GM18951 (cell line): Measurements from ENCODE around the gene SEMA3G.
A peak's percentile ranks its signal among the peaks of the same experiment; 100 is the strongest.

Experiments
- POLR2A ChIP-seq: IDR thresholded peaks from 4 replicates; pipeline ENCODE4 v1.6.1; 2011; ENCODE audit warnings: mild to moderate bottlenecking; ENCODE audit not compliant: insufficient read length, insufficient read depth; ENCODE audit errors: extremely low read depth
- in situ Hi-C: fragments of 300-500 bp; cut with MboI; formaldehyde crosslinking; loops from one replicate; pipeline ENCODE4 v1.12.0; 2022; ENCODE audit warnings: low sequenced_read_pairs, mixed read lengths, inconsistent platforms; ENCODE audit not compliant: unreplicated experiment

The SEMA3G gene

DNA sequence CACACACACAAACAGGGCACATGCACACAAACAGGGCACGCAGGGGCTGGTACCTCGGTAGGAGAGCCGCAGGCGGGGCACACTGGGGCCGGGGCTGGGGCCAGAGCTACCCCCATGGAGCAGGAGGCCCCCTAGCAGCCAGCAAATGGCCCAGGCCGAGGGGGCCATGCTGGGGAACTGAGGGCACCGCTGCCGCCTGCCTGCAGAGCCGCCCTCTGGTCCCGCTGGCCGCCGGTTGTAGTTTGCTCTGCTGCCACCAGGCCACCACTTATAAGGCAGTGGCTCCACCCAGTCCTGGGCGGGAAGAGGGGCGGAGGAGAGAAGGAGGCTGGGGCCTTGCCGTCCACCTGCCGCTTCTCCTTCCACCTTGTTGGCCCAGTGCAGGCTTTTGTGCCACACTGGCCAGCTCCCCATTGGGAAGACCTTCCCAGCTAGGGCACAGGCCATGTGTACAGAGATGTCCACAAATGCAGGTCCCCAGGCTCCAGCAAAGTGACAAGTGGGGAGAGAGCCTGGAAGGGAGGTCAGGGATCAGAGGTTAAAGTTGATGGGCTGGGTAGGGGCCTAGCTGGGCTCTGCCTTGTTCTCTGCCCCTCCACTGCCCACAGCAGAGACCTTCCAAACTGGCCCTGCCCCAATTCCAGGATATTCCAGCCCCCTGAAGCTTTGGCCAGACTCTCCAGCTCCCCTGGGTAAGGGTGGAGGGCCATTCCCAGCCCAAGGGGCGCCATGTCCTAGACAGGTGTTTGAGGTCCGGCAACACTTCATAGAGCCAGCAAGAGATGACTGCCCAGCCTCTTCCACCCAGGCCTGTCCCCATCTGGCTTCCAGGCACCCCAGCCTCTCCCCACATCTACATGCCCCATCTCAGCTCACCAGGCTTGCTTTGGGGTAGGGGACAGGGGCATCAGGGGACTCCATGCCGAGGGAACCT is at the start of gene SEMA3G:
TSS of gene SEMA3G (minus strand) at position 244 of the 934 bp plus-strand sequence. CDS start at position 168, 76 bp downstream.
- in situ Hi-C loops: no loop called here
- peak; percentile 33 for TF ChIP-seq POLR2A

DNA sequence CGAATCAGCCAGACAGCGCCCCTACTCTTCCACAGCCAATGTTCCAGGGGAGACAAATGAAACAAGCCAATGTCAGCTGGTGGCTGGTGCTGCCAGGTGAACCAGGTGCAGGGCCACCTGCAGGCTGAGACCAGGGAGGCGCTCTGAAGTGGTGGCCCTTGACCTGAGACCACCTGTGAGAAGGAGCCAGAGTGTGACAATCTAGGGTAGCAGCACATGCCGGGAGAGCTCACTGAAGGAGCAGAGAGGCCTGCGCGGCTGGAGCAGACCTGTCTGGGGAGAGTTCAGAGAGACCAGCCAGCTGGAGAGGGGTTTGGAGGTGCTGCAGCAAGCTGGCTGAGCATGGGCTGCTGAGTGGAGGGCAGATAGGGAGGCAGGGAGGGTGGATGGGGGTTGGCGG is 49.5 kb upstream of the SEMA3G start:
- no peak for TF ChIP-seq POLR2A
- in situ Hi-C loops: no loop called here

DNA sequence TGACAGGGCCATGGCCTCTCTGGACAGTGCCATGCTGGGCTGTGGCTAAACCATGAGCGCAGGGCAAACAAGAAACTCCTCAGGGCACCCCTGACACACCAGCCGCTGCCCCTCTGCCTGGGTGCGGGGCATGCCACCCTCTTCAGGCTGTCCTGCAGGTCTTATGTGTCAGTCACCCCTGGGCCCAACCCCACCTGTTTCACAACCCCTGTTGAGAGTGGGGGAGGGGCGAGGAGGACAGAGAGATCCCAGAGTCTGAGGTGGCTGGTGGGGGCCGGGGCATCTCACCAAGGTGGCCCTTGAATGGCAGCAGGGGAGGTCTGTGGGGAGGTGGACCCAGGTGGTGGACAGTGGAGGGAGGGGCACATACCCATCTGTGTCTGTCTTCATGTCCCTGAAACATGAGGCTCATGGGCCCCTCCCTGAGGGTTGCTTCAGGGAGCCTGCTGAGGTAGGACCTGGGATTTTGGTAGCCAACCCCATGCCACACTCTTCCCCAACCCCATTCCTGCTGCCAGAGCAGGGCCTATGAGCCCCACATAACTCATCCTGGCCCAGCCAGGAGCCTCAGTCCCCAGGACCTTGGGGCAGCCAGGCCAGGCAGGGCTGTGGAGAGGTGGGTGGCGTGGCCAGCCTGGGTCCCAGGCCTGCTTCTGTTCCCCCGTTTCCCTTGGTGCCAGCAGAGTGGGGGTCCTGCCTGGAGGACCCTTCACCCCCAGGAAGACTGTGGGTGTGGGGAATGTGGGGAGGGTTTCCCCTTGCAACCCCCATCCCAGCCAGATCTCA is 48.5 kb upstream of the SEMA3G start:
- in situ Hi-C loops: no loop called here
- TF ChIP-seq POLR2A: no peak

DNA sequence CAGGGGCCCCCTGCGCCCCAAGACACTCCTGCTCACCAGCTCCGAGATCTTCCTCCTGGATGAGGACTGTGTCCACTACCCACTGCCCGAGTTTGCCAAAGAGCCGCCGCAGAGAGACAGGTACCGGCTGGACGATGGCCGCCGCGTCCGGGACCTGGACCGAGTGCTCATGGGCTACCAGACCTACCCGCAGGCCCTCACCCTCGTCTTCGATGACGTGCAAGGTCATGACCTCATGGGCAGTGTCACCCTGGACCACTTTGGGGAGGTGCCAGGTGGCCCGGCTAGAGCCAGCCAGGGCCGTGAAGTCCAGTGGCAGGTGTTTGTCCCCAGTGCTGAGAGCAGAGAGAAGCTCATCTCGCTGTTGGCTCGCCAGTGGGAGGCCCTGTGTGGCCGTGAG is 47.2 kb upstream of the SEMA3G start:
- no peak for TF ChIP-seq POLR2A
- in situ Hi-C loops: no loop called here

DNA sequence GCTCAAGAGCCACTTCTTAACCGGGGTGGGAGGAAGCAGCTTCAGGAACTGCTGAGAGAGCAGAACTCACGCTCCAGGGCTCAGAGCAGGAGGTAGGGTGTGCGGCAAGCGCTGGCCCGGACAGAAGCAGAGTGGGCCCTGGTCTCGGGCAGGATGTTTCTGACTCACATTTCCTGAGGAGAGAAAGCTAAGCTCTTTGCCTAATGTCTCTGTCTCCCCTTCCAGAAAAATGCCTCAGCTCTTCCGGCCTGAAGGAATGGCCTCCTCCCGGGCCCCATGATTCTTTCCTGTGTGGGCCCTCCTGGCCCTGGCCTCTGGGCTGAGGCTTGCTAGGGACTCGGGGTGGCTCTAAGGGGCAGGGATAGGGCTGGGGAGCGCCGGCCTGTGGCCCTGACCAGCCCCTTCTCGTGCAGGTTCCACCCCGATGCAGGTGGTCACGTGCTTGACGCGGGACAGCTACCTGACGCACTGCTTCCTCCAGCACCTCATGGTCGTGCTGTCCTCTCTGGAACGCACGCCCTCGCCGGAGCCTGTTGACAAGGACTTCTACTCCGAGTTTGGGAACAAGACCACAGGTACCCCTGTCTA is 46.1 kb upstream of the SEMA3G start:
- no peak for TF ChIP-seq POLR2A
- in situ Hi-C loops: no loop called here

DNA sequence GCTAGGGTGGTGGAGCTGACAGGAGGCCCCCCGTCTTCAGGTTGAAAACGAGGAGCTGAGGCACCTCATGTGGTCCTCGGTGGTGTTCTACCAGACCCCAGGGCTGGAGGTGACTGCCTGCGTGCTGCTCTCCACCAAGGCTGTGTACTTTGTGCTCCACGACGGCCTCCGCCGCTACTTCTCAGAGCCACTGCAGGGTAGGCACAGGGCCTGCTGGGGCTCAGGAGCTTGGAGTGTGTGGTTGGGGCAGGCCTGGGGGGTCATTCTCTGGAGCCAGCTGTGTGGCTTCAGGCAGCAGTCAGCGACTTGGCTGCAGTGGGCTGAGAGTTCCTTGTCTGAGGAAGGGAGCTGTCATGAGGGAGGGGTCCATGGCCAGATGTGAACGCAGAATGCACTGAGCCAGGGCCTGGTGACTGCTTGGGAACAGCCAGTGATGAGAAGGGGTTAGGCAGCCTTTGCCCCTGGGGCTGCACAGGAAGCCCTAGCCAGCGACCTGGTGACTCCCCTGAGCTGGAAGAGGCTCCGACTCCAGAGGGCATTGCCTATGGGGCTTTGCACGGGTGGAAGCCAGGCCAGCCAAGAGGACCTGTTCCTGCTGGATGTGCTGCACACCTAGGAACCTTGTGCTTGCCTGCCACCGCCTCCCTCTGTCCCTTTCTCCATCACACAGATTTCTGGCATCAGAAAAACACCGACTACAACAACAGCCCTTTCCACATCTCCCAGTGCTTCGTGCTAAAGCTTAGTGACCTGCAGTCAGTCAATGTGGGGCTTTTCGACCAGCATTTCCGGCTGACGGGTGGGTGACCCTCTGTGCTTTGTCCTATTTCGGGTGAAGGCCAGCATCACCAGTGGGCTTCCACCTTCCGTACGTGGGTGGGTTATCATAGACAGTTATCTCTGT is 45.4 kb upstream of the SEMA3G start:
- no peak for TF ChIP-seq POLR2A
- in situ Hi-C loops: no loop called here

DNA sequence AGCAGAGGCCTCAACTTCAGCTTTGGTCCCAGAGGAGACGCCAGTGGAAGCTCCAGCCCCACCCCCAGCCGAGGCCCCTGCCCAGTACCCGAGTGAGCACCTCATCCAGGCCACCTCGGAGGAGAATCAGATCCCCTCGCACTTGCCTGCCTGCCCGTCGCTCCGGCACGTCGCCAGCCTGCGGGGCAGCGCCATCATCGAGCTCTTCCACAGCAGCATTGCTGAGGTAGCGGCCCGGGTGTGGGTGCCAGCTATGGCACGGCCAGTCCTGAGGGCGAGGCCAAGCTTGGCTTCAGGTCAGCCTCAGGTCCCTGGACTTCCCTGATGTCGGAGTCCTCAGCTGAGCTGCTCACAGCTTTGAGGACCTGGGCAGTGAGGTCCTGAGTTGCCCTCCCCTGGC is 44.5 kb upstream of the SEMA3G start:
- no peak for TF ChIP-seq POLR2A
- in situ Hi-C loops: no loop called here

DNA sequence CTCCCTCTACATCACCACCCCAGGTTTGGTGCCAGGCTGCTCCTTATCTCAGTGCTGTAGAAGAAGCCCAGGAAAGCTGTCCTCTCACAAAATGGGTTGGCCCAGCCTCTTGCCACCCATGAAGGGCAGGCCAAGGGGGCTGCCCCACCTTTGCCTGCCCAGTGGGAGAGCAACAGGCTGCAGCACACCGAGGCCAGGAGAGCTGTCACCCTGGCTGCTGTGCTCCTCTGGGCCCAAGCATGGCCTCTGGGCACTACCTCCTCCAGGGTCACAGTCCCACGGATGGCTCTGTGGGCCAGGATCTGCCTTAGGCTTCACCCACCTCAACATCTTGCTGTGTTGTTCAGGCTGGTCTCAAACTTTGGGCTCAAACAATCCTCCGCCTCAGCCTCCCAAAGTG is 43.8 kb upstream of the SEMA3G start:
- no peak for TF ChIP-seq POLR2A
- in situ Hi-C loops: no loop called here

DNA sequence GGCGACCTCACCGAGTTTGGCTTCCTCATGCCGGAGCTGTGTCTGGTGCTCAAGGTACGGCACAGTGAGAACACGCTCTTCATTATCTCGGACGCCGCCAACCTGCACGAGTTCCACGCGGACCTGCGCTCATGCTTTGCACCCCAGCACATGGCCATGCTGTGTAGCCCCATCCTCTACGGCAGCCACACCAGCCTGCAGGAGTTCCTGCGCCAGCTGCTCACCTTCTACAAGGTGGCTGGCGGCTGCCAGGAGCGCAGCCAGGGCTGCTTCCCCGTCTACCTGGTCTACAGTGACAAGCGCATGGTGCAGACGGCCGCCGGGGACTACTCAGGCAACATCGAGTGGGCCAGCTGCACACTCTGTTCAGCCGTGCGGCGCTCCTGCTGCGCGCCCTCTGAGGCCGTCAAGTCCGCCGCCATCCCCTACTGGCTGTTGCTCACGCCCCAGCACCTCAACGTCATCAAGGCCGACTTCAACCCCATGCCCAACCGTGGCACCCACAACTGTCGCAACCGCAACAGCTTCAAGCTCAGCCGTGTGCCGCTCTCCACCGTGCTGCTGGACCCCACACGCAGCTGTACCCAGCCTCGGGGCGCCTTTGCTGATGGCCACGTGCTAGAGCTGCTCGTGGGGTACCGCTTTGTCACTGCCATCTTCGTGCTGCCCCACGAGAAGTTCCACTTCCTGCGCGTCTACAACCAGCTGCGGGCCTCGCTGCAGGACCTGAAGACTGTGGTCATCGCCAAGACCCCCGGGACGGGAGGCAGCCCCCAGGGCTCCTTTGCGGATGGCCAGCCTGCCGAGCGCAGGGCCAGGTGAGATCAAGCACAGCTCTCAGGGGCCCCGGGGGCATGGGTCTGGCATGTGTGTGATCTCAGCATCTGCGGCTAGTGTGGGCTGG is 43.1 kb upstream of the SEMA3G start:
- in situ Hi-C loops: no loop called here
- no peak for TF ChIP-seq POLR2A

DNA sequence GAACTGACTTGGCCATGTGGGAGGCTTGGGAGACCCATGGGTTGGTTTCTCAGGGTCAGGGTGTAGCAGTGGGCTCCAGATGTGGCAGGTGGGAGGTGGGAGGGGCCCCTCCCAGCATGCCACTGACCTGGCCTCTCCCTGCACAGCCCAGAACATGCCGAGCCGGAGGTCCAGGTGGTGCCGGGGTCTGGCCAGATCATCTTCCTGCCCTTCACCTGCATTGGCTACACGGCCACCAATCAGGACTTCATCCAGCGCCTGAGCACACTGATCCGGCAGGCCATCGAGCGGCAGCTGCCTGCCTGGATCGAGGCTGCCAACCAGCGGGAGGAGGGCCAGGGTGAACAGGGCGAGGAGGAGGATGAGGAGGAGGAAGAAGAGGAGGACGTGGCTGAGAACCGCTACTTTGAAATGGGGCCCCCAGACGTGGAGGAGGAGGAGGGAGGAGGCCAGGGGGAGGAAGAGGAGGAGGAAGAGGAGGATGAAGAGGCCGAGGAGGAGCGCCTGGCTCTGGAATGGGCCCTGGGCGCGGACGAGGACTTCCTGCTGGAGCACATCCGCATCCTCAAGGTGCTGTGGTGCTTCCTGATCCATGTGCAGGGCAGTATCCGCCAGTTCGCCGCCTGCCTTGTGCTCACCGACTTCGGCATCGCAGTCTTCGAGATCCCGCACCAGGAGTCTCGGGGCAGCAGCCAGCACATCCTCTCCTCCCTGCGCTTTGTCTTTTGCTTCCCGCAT is 42.3 kb upstream of the SEMA3G start:
- no peak for TF ChIP-seq POLR2A
- in situ Hi-C loops: no loop called here
